NOMO-1 treated with DMSO at 0.1 percent for 48 hours (cell line): ENCODE results near the gene HCK.

Experiments
- DNase-seq: peaks from one replicate; lab custom pipeline; 2025; ENCODE audit not compliant: unreplicated experiment; lab: John Stamatoyannopoulos, UW

HCK gene

DNA sequence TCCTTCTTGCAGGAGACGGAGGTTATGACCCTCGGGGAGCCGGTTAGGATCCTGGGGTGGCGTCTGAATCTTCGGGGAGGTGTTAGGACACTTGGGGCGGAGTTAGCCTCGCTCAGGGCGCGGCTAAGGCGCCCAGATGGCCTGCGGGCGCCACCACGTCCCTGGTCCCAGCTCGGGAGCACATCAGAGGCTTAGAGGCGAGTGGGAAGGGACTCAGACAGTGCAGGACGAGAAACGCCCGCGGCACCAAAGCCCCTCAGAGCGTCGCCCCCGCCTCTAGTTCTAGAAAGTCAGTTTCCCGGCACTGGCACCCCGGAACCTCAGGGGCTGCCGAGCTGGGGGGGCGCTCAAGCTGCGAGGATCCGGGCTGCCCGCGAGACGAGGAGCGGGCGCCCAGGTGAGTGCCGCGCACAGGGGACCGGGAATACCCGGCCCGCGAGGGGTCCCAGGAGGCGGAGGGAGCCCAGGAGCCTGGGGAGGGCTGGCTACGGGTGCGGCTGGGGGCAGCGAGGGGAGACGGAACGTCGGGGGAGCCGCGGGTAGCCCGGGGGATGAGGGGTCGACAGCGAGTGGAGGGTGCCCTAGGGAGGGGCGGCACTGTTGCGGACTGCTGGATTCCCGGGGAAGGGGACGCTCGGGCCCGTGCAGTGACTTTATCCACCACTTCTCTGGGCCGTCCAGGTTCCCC lies at the start of gene HCK:
HCK (plus strand) TSS at position 153 of the 688 bp plus-strand sequence.
- DNase-seq = peak; percentile 53

DNA sequence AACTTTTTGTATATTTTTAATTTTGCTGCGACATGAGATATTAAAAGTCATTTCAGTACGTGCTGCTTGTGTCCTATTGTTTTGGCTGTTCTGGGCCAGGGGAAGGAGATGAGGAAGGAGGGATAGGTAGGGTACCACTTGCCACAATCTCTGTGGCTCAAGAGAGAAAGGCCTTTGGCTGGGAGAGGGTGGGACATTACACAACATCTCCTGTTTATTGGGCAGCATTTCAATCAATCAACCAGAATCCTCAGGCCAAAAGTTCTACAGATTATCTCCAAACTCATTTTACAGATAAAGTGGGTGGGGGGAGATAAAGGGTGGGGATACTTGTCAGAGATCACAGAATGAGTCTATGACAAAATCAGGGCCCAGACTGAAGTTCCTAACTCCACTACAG lies 48.7 kb upstream of the HCK start:
- DNase-seq = no peak

DNA sequence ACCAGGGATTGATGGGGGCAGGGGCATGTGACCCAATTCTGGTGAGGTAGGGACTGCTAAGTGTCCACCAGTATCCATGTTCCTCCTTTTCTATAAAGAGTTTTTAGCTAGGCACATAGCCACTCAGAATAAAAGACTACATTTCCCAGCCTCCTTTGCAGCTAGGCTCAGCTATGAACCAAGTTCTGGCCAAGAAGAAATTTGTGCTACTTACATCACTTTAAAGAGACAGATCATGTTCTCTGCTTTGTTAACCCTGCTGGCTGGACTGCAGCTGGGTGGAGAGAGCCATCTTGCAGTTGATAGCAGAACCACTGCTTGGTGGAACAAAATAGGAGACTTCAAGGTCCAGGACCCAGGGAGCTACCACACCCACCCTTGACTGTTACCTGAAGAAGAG lies 47.1 kb upstream of the HCK start:
- DNase-seq = peak; percentile 11

DNA sequence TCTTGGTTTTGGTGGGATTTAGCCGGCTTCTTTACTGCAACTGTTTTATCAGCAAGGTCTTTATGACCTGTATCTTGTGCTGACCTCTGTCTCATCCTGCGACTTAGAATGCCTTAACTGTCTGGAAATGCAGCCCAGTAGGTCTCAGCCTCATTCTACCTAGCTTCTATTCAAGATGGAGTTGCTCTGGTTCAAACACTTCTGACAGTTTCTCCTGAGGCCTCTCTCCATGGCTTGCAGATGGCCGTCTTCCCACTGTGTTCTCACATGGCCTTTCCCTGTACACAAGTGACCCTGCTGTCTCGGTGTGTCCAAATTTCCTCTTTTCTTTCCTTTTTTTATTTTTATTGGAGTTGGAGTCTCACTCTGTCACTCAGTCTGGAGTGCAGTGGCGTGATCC lies 46.0 kb upstream of the HCK start:
- DNase-seq = no peak

DNA sequence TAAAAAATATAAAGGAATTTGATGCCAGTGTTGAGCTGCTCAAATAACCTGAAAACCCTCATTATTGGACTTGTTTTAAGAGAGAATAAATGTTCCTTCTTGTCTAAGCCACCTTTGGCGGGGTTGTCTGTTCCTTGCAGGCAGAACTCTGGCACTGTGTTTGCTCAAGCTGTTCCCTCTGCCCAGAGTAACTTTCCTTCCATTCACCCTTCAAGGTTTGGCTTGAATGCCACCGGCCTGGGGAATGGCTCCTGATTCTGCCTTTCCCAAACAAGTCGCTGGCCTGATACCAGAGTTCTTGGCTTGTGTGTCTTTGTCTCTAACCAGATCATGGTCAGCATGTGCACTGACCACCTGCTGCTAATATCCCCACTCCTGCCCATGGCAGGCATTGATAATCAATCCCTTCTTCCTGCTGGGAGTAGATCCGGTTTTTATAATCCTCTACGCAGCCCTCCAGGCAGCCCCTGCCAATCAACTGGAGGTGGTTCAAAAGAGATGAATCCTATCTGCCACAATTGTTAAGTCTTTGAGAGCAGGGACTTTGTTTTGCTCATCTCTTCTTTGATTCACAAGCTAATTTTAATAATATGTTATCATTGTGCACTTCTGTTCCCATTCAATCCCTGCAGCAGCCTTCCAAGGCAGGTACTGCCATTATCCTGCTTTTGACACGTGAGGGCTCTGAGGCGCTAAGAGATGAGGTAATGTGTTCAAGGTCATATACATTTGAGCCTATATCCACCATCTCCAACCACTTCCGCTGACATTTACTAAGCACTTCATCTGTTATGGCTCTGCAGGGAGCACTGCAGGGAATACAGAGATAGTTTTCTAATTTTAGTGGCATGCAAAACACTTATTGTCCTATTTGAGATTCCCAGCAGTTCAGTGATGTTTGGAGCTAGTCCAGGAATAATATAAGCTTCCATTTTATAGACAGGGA lies 44.9 kb upstream of the HCK start:
- no peak for DNase-seq

DNA sequence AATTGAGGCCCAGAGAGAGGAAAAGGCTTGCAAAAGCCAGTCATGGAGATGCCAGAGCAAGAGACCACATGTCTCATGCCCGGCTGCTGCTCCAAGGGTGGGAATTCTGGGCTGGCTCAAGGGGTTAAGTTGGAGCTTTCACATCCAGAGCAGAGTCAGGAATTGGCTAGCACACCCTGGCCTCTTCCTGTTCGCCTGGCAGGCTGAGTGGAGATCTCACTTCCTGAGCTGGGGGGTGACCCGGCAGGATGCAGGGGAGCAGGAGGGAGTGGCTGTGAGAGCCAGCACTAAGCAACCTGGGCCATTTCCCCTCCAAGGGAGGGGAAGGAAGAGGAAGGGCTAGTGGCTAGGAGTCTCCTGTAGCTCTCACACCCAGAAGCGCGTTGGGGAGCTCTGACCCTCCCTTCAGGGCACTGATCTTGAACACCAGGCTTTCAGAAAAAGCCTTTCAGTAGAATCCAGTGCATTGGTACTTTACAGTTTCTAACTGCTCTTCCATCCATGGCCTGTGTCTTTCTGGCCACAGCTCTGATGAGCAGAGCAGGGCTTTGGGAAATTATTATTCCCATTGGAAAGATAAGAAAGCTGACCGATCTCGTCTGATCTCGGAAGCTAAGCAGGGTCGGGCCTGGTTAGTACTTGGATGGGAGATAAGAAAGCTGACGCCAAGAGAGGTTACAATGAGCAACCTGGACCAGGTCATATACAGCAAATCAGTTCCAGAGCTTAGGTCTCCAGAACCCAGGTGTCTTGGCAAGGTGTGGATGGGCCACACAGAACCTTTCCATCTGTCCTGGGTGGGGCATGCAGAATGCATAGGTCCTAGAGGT lies 44.0 kb upstream of the HCK start:
- no peak for DNase-seq

DNA sequence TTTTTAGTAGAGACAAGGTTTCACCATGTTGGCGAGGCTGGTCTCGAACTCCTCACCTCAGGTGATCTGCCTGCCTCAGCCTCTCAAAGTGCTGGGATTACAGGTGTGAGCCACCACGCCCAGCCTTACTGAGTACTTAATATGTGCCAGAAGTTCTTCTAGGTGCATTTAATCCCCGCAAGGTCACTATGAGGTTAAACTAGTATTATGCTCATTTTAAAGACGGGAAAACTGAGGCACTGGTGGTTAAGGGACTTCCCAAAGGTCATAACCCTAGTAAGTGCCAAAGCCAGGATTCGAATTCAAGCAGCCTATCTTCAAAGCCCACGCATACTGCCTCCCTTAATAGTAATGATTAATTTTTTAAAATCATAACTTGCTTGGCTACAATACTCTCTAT lies 42.5 kb upstream of the HCK start:
- no peak for DNase-seq

DNA sequence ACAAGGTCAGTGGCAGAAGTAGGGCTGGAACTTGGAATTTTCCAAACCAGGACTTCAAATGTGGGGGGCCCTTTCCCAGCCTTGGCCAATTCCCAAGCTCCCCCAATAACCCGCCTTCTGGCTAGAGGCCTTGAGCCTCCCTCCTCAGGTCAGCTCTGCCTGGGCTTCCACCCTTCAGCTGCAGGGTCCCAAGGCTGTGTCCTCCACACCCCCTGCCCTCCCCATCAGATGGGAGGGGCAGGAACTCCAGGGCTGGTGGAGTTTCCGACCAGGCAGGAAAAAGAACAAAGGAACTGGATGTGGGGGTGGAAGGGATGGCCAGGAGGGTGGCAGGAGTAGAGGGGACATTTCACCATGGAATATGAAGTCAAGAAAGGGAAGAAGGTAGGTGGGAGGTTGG lies 41.9 kb upstream of the HCK start, which contains the start of gene CCM2L:
CCM2L (plus strand) TSS at position 338 of the 400 bp plus-strand sequence; CDS start at position 355, 17 bp downstream.
- DNase-seq = no peak

DNA sequence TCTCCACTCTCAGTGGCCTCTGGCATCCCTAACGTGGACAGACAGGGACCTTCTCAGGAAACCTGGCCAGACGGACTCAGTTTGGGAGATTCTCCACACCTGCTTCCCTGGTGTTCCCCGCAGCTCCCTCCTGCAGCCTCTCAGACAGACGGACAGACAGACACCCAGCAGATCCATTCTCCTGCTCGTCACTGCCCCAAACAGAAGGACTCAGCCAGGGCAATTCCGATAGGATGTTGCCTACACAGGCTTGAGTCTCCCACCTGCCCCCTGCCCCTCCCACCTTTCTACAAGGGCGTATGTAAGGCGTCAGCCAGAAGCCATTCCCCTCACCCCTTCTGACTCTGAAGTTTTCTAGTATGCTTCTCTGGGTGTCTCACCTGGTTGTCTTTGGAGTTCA lies 41.4 kb upstream of the HCK start:
- DNase-seq = no peak

DNA sequence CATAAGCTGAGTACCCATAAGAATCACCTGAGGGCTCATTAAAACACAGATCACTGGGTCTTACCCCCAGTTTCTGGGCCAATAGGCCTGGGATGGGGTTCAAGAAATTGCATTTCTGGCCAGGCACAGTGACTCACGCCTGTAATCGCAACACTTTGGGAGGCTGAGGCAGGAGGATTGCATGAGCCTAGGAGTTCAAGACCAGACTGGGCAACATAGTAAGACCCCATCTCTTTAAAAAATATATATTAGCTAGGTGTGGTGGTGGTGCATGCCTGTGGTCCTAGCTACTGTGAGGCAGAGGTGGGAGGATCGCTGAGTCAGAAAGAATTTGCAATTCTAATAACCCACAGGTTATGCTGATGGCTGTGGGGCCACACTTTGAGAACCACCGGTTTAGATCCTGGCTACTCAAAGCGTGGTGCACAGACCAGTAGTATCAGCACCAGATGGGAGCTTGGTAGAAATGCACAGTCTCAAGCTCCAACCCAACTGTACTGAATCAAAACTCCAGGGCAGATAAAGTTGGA lies 39.8 kb upstream of the HCK start:
- DNase-seq = no peak

DNA sequence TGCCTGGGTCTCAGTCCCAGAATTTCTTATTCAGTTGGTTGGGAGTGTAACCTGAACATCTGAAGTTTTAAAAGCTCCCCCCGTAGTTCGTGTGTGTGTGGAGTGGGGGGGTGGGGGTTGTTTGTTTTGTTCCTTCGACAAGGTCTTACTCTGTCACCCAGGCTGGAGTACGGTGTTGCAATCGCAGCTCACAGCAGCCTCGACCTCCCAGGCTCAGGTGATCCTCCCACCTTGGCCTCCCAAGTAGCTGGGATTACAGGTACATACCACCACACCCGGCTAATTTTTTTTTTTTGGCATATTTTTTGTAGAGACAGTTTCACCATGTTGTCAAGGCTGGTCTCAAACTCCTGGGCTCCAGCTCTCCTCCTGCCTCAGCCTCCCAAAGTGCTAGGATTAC lies 38.7 kb upstream of the HCK start:
- DNase-seq = no peak

DNA sequence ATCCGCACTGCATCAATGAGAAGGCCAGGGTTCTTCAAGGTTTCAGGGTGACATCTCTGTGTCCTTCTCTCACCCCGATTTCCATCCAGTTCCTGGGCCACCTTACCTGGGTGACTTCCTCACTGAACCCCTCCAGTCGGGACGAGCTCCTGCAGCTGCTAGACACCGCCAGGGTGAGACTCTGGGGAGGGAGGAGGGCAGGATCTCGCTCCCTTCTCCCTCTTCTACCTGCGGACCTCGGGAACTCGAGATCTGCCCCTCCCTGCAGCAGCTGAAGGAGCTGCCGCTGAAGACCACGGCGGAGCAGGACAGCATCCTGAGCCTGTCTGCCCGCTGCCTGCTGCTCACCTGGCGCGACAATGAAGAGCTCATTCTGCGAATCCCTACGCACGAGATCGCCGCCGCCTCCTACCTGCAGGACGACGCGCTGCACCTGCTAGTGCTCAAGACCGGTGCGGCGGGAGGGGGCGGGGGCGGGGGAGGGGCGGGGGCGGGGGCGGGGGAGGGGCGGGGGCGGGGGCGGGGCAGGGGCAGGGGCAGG lies 34.3 kb upstream of the HCK start:
- no peak for DNase-seq

DNA sequence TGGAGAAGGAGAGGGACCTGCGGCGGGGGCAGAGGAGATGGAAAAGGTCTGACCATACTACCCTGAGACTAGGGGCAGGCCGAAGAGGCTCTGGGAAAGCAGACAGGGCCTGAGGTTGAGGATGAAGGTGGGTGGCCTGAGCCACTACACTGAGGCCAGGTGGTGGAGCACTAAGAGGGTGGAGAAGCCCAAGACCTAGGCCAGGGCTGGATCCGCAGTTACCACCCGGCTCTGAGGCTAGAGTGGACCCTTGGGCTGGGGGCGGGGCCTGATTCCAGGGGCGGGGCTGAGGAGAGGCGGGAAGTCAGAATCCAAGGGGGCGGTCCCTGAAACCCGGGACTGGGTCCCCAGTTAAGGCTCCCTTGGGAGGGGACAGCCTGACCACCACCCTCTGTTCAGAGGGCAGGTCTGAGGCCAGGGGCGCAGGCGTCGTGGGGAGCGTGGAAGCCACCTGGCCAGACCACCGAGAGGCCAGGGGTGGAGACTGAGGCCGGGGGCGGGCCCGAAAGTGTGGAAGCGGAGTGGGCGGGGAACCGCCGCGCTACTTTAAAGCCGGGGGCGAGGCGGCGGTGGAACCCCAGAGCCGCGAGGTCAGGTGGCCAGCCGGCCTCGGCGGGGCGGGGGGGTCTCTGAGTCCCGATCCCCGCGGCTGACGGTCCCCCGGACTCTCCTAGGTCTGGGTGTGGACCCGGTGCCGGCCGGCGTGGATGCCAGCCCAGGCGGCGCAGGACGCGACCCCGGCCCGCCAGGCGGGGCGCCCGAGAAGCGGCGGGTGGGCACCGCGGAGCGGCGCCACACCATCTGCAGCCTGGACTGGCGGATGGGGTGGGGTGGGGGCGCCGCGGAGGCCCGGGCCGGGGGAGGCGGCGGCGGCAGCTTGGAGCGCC lies 33.5 kb upstream of the HCK start:
- peak; percentile 19 for DNase-seq

DNA sequence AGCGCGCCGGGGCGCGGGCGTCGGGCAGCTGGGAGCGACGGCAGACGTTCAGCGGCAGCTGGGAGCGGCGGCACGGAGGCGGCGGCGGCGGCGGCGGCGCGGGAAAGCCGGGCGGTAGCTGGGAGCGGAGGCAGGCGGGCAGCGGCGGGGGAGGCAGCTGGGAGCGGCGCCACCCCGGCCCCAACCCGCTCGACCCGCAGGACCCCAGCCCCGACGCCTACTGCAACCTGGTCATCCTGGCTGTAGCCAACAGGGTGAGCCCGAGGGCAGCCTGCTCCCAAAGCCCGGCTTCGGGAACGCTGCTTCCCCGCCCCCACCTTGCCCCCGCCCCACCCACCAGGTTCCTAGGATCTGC lies 32.9 kb upstream of the HCK start:
- DNase-seq = no peak

DNA sequence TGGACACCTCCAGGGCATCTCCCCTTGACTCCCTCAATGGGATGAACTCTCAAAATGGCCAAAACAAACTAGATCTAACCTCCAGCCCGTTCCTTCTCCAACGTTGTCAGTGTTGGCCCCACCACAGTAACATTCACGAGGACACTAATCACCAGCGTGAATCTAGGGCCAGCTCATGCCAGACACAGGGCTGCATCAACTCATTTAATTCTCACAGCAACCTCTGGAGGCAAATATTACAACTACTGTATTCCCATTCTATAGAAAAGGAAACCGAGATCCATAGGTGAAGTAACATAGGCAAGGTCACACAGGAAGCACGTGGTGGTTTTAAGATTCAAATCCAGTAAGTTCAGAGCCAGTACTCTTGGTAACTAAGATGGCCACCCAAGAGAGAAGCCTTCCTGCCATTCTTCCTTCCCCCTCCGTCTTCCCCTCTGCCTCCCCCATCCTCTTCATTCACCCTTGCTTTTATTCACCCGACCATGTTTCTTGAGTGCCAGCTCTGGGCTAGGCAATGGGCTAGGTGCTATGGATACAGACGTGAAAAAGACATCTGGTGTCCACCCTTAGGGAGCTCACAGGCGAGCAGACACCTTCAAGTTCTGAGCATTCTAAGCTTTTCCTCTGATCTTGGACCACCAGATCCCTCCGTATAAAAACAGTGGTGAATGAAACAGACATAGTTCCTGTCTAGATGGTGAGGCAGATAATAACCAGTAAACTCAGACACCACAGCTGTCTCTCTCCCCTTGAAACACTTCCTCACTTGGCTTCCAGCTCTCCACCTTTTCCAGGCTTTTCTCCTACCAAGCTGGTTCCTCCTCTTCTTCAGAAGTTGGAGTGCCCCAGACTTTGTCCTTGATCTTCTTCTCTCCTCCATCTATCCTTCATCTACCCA lies 32.2 kb upstream of the HCK start:
- DNase-seq = no peak

DNA sequence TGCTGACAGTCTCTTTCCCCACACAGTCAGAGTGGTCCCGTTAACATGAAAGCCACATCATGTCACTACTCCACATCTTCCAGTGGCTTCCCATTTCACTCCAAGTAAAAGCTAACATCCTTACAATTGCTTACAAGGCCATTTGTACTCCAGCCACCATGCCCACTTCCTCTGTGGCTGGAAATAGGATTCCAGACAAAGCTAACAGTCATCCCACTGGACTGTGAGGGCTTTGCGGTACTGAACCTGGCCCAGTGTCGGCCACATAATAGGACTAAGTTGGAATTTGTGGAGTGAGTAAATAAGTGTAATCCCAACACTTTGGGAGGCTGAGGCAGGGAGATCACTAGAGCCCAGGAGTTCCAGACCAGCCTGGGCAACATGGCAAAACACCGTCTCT lies 31.0 kb upstream of the HCK start:
- DNase-seq = no peak

DNA sequence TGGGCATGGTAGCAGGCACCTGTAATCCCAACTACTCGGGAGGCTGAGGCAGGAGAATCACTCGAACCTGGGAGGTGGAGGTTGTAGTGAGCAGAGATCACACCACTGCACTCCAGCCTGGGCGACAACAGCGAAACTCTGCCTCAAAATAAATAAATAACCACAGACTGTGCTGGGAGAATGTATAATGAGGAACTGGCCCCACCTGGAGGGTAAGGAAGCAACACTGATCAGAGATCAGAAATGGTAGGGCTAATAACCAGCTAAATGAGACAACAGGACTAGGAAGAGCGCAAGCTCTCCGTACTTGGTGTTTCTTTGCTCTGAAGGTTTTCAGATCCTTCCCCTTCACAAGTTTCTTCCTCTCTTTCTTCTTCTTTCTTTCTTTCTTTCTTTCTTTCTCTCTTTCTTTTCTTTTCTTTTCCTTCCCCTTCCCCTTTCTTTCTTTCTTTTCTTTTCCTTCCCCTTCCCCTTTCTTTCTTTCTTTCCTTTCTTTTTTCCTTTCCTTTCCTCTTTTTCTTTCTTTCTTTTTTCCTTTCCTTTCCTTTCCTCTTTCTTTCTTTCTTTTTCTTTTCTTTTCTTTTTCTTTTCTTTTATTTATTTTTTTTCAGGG lies 27.3 kb upstream of the HCK start:
- DNase-seq = peak; percentile 39

DNA sequence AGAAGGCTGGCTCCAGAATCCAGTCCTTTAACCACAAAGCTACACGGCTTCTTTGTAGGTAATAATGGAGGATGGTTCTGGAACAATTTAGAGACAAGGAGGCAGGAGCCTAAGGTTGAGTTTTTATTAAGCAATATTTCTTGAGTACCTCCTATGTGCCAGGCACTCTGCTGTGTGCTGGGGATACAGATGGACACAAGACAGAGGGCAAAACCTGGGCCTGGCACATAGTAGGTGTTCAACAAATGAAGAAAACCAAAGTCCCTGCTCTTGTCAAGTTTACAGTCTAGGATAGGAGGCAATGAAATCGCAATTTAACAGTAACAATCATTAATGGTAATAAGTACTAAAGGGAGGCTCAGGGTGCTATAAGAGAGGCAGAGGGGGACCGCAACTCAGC lies 24.4 kb upstream of the HCK start:
- DNase-seq = no peak
